ENCODE measurements around the gene SLC27A5. TPM values are rescaled to one million over a fixed set of nuclear protein-coding genes. Genes with fewer than 3 reads are reported as not detected.

Gene SLC27A5
- total and polyA plus RNA-seq, 2 donors (not counting 3 experiments of a cell fraction or from before 2014, with no cell fraction given): 7.1 to 16.0 TPM

- H4K20me1 ChIP-seq (replicated peaks; ENCODE audit: control insufficient read depth, extremely low read depth, insufficient read depth, low read length): no peaks in the 10 kb centered on the region
- dilution Hi-C loops (cut with MboI; ENCODE audit: extremely low pct_ligation_motif_present, low sequenced_read_pairs) (no loop called here), intact Hi-C loops (cut with micrococcal nuclease) (no loop called here)
- no peak for FAIRE-seq
- no peak overlapping the region for H3K4me3 ChIP-seq (replicated peaks in 1 of 3; ENCODE audit: insufficient read depth in 1 of 3, low read depth in 1 of 3, low read length in 3 of 3)
- no peaks in the 10 kb centered on the region for H3K9me3 ChIP-seq (replicated peaks; ENCODE audit: control insufficient read depth, insufficient read depth, low read length)
- no peak overlapping the region for H3K9ac ChIP-seq (replicated peaks; ENCODE audit: extremely low read depth, insufficient read depth, low read length)
- H3K4me2 ChIP-seq (ENCODE audit: insufficient read depth, low read length): no peak overlapping the region
- BruUV-seq (replicated peaks): no TSS peak
- ChIA-PET CTCF (no interaction called here), POLR2A (no interaction called here)
- no peaks in the 10 kb centered on the region for H3K27me3 ChIP-seq (ENCODE audit: control insufficient read depth in 2 of 2, insufficient read depth in 2 of 2, low read length in 2 of 2)
- H3K27ac ChIP-seq (ENCODE audit: insufficient read depth, low read depth, low read length): no peak overlapping the region
- no peak for DNase-seq (ENCODE audit: low read depth, low spot score)
- no peak for TF ChIP-seq MYC (IDR thresholded peaks at IDR 0.05; ENCODE audit: low read depth, low read length)
- no peak for TF ChIP-seq POLR2A (IDR thresholded peaks at IDR 0.05; ENCODE audit: low read depth, low read length)
- TF ChIP-seq, protein P1, sequence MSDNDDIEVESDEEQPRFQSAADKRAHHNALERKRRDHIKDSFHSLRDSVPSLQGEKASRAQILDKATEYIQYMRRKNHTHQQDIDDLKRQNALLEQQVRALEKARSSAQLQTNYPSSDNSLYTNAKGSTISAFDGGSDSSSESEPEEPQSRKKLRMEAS (IDR thresholded peaks at IDR 0.05; ENCODE audit: insufficient read depth, insufficient read length): no peak
- no peak for TF ChIP-seq EZH2 (IDR thresholded peaks at IDR 0.05; ENCODE audit: borderline replicate concordance, low read depth, low read length, severe bottlenecking)
- no peak for TF ChIP-seq JUN (IDR thresholded peaks at IDR 0.05; ENCODE audit: borderline replicate concordance, insufficient read depth, insufficient read length, low read depth)
- TF ChIP-seq, protein P2, sequence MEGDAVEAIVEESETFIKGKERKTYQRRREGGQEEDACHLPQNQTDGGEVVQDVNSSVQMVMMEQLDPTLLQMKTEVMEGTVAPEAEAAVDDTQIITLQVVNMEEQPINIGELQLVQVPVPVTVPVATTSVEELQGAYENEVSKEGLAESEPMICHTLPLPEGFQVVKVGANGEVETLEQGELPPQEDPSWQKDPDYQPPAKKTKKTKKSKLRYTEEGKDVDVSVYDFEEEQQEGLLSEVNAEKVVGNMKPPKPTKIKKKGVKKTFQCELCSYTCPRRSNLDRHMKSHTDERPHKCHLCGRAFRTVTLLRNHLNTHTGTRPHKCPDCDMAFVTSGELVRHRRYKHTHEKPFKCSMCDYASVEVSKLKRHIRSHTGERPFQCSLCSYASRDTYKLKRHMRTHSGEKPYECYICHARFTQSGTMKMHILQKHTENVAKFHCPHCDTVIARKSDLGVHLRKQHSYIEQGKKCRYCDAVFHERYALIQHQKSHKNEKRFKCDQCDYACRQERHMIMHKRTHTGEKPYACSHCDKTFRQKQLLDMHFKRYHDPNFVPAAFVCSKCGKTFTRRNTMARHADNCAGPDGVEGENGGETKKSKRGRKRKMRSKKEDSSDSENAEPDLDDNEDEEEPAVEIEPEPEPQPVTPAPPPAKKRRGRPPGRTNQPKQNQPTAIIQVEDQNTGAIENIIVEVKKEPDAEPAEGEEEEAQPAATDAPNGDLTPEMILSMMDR (IDR thresholded peaks at IDR 0.05; ENCODE audit: extremely low read depth in 1 of 2, insufficient read depth in 1 of 2, low read depth in 1 of 2, low read length in 2 of 2): no peak
- TF ChIP-seq FOS (IDR thresholded peaks at IDR 0.05; ENCODE audit: borderline replicate concordance, insufficient read depth, low read length): no peak
- no peak for TF ChIP-seq POLR2AphosphoS5 (IDR thresholded peaks at IDR 0.05; ENCODE audit: insufficient read depth, low read depth, low read length)
- no peak for TF ChIP-seq GATA2 (IDR thresholded peaks at IDR 0.05; ENCODE audit: insufficient read depth, insufficient read length, low read depth, low read length)
- H3K79me2 ChIP-seq (ENCODE audit: control insufficient read depth, insufficient read depth, low read length): no peaks in the 10 kb centered on the region
- no peaks in the 10 kb centered on the region for H3K4me1 ChIP-seq (ENCODE audit: control insufficient read depth, extremely low read depth, insufficient read depth, low read length)
- H3K36me3 ChIP-seq (ENCODE audit: control insufficient read depth in 2 of 2, extremely low read depth in 1 of 2, insufficient read depth in 2 of 2, low read length in 2 of 2): no peaks in the 10 kb centered on the region
- no peak overlapping the region for H2AFZ ChIP-seq (ENCODE audit: low read depth, low read length)
- H3K9me1 ChIP-seq (replicated peaks; ENCODE audit: control insufficient read depth, extremely low read depth, insufficient read depth, low read length): no peaks in the 10 kb centered on the region
Measured at GRCh38 chr19:58483776-58484175, 28.0 kb downstream of the SLC27A5 start.

Data from endothelial cell of umbilical vein (primary cell).